PC-3 (cell line): ENCODE data around the gene CDC34.

Experiments used
- EZH2 ChIP-seq: fragments of 300-600 bp; sonication (generic); IDR thresholded peaks from one replicate; pipeline ENCODE4 v1.6.1; 2017; ENCODE audit warnings: antibody characterized with exemption, mild to moderate bottlenecking, low read length; ENCODE audit not compliant: unreplicated experiment
- EZH2phosphoT487 ChIP-seq: fragments of 300-600 bp; sonication (generic); IDR thresholded peaks from 2 replicates; pipeline ENCODE4 v1.6.1; 2018; ENCODE audit warnings: mild to moderate bottlenecking, antibody characterized with exemption, low read length, borderline replicate concordance
- TF ChIP-seq, protein P1 (sequence below): fragments of 300-600 bp; sonication (generic); conservative IDR thresholded peaks from 2 replicates; pipeline ENCODE4 v1.5.1; 2017; ENCODE audit warnings: antibody characterized with exemption, low read depth, mild to moderate bottlenecking, low read length

DNA sequence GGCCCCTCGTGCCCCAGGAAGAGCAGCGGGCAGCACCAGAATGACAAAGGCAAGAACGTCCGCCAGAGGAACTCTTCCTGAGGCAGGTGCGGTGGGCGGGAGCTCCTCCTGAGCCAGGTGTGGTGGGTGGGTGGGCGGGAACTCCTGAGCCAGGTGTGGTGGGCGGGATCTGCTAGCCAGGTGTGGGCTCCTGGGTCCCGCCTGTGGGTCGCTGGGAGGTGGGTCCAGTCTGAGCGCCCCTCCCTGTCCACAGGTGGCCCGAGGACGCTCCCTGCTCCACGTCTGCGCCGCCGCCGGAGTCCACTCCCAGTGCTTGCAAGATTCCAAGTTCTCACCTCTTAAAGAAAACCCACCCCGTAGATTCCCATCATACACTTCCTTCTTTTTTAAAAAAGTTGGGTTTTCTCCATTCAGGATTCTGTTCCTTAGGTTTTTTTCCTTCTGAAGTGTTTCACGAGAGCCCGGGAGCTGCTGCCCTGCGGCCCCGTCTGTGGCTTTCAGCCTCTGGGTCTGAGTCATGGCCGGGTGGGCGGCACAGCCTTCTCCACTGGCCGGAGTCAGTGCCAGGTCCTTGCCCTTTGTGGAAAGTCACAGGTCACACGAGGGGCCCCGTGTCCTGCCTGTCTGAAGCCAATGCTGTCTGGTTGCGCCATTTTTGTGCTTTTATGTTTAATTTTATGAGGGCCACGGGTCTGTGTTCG, 51.1 kb downstream of the CDC34 start:
- TF ChIP-seq, protein P1, sequence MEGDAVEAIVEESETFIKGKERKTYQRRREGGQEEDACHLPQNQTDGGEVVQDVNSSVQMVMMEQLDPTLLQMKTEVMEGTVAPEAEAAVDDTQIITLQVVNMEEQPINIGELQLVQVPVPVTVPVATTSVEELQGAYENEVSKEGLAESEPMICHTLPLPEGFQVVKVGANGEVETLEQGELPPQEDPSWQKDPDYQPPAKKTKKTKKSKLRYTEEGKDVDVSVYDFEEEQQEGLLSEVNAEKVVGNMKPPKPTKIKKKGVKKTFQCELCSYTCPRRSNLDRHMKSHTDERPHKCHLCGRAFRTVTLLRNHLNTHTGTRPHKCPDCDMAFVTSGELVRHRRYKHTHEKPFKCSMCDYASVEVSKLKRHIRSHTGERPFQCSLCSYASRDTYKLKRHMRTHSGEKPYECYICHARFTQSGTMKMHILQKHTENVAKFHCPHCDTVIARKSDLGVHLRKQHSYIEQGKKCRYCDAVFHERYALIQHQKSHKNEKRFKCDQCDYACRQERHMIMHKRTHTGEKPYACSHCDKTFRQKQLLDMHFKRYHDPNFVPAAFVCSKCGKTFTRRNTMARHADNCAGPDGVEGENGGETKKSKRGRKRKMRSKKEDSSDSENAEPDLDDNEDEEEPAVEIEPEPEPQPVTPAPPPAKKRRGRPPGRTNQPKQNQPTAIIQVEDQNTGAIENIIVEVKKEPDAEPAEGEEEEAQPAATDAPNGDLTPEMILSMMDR, result no peak
- TF ChIP-seq EZH2, result no peak
- TF ChIP-seq EZH2phosphoT487, result no peak
